Measurements from ENCODE around the gene TMEM182. TPM values are rescaled to one million over a fixed set of nuclear protein-coding genes. Genes with fewer than 3 reads are reported as not detected.

TMEM182 gene
- total RNA-seq (2022; extraction: Qiagen RNA extraction; ENCODE audit: low read depth), result 3.1 to 6.2 TPM (median 4.6 TPM) in 5 replicates

GRCh38 chr2:102761763-102762162, at the start of gene TMEM182:
TSS of gene TMEM182 (plus strand) at chr2:102762031. CDS start at chr2:102762218, 187 bp downstream.

Other genes with a start within 250 kb of the TMEM182 start
- gene SLC9A2, start 142.5 kb upstream of the TMEM182 start, total RNA-seq (2022; extraction: Qiagen RNA extraction; ENCODE audit: low read depth), result 3.0 to 3.9 TPM (median 3.3 TPM) in 5 replicates

Measured in A549 treated with CpdA at 1 μM for 4 hours (cell line).